SK-N-SH (cell line): Measurements from ENCODE around the gene EXOSC2. TPM values are rescaled to one million over a fixed set of nuclear protein-coding genes. Genes with fewer than 3 reads are reported as not detected.
A peak's percentile ranks its signal among the peaks of the same experiment; 100 is the strongest.

Experiments used
- CTCF ChIA-PET: fragments of 300-600, 350-600 bp; formaldehyde crosslinking; extraction: SDS; loops from one replicate; lab custom pipeline; 2021; lab: Yijun Ruan, JAX
- POLR2A ChIA-PET: fragments of 350-600 bp; sonication (Branson Sonifier 250); formaldehyde crosslinking; extraction: SDS; loops from one replicate; lab custom pipeline; 2020; ENCODE audit warnings: antibody characterized with exemption, inconsistent platforms; lab: Yijun Ruan, JAX
- DNase-seq: peaks from one replicate; pipeline ENCODE4 v3.0.0; 2012
- H2AFZ ChIP-seq: fragments of 200-600 bp; sonication (generic); 2 replicates; pipeline ENCODE4 v1.8.1; 2016; ENCODE audit warnings: antibody characterized with exemption, mild to moderate bottlenecking, low read depth
- H3F3A ChIP-seq: fragments of 200-600 bp; sonication (generic); replicated peaks from 2 replicates; pipeline ENCODE3; 2016; ENCODE audit warnings: antibody characterized with exemption, mild to moderate bottlenecking; ENCODE audit not compliant: insufficient read depth
- H3K27ac ChIP-seq, 2 experiments: fragments of 200-500 bp in 1 of 2; fragments of 200-600 bp in 1 of 2; sonication (Bioruptor generic) in 1 of 2; sonication (generic), shearing (Covaris generic) in 1 of 2; 2 replicates each; pipeline versions ENCODE4 v1.5.1 to v1.6.1; 2014 to 2016; ENCODE audit warnings: low read depth in 2 of 2, inconsistent platforms in 1 of 2, low read length in 1 of 2, mild to moderate bottlenecking in 1 of 2, mixed read lengths in 1 of 2
- H3K27me3 ChIP-seq: fragments of 200-600 bp; sonication (generic), shearing (Covaris generic); 2 replicates; pipeline ENCODE4 v1.6.1; 2016; ENCODE audit warnings: mixed run types; ENCODE audit not compliant: insufficient read depth
- H3K36me3 ChIP-seq, 2 experiments: fragments of 200-500 bp in 1 of 2; fragments of 200-600 bp in 1 of 2; sonication (Bioruptor generic) in 1 of 2; sonication (generic) in 1 of 2; replicated peaks in 1 of 2; 2 replicates each; pipeline versions ENCODE3 to v1.5.1; 2014 to 2016; ENCODE audit warnings: low read length in 1 of 2, mild to moderate bottlenecking in 1 of 2; ENCODE audit not compliant: insufficient read depth in 2 of 2, control insufficient read depth in 1 of 2
- H3K4me1 ChIP-seq, 2 experiments: fragments of 200-500 bp in 1 of 2; fragments of 200-600 bp in 1 of 2; sonication (Bioruptor generic) in 1 of 2; sonication (generic), shearing (Covaris generic) in 1 of 2; 2 replicates each; pipeline versions ENCODE4 v1.5.1 to v1.6.1; 2014 to 2016; ENCODE audit warnings: low read depth in 1 of 2, low read length in 1 of 2, mixed run types in 1 of 2; ENCODE audit not compliant: insufficient read depth in 2 of 2, control insufficient read depth in 1 of 2
- H3K4me2 ChIP-seq: fragments of 200-600 bp; sonication (generic), shearing (Covaris generic); 2 replicates; pipeline ENCODE4 v1.6.1; 2017; ENCODE audit warnings: mixed run types
- H3K4me3 ChIP-seq, 2 experiments: fragments of 200-500 bp in 1 of 2; fragments of 200-600 bp in 1 of 2; sonication (Bioruptor generic) in 1 of 2; sonication (generic), shearing (Covaris generic) in 1 of 2; 2 replicates each; pipeline versions ENCODE4 v1.5.1 to v1.8.1; 2014 to 2016; ENCODE audit warnings: low read depth in 2 of 2, inconsistent platforms in 1 of 2, low read length in 1 of 2, mild to moderate bottlenecking in 1 of 2, mixed read lengths in 1 of 2, moderate library complexity in 1 of 2
- H3K79me2 ChIP-seq: fragments of 200-600 bp; sonication (generic); 2 replicates; pipeline ENCODE4 v1.8.1; 2017; ENCODE audit warnings: mild to moderate bottlenecking; ENCODE audit not compliant: insufficient read depth
- H3K9ac ChIP-seq: fragments of 200-600 bp; sonication (generic); 2 replicates; pipeline ENCODE4 v1.6.1; 2017; ENCODE audit warnings: mixed run types
- H3K9me2 ChIP-seq: fragments of 200-600 bp; sonication (generic); 2 replicates; pipeline ENCODE4 v1.6.1; 2017; ENCODE audit warnings: mixed run types
- H3K9me3 ChIP-seq: fragments of 200-600 bp; sonication (generic); 2 replicates; pipeline ENCODE4 v1.6.1; 2017; ENCODE audit warnings: mixed run types, mild to moderate bottlenecking, moderate library complexity
- H4K20me1 ChIP-seq: fragments of 200-600 bp; sonication (generic); 2 replicates; pipeline ENCODE4 v1.6.1; 2017; ENCODE audit warnings: mild to moderate bottlenecking, mixed run types; ENCODE audit not compliant: insufficient read depth
- EZH2phosphoT487 ChIP-seq: fragments of 200-600 bp; sonication (generic); IDR thresholded peaks from 2 replicates; pipeline ENCODE4 v1.6.1; 2017; ENCODE audit warnings: low read depth, mixed run types, mild to moderate bottlenecking, antibody characterized with exemption, moderate library complexity, borderline replicate concordance
- FOSL2 ChIP-seq: IDR thresholded peaks from 2 replicates; pipeline ENCODE4 v1.4.0; 2012; ENCODE audit warnings: low read depth, mild to moderate bottlenecking, moderate library complexity, borderline replicate concordance
- FOXM1 ChIP-seq: IDR thresholded peaks from 2 replicates; pipeline ENCODE4 v1.4.0; 2012; ENCODE audit warnings: low read depth, mild to moderate bottlenecking
- GATA2 ChIP-seq: sonication (generic); formaldehyde crosslinking; IDR thresholded peaks from 2 replicates; pipeline ENCODE4 v1.5.0; 2020; ENCODE audit warnings: mild to moderate bottlenecking, missing genetic modification reagents
- JUND ChIP-seq: IDR thresholded peaks from 2 replicates; pipeline ENCODE4 v1.4.0; 2012
- NFIC ChIP-seq: IDR thresholded peaks from 2 replicates; pipeline ENCODE4 v1.4.0; 2012; ENCODE audit warnings: borderline replicate concordance
- RCOR1 ChIP-seq: fragments of 150-350 bp; IDR thresholded peaks from 2 replicates; pipeline ENCODE4 v1.6.1; 2017; ENCODE audit warnings: antibody characterized with exemption, low read length
- RFX5 ChIP-seq: IDR thresholded peaks from 2 replicates; pipeline ENCODE4 v1.6.1; 2012; ENCODE audit warnings: mild to moderate bottlenecking, improper control_type of control experiment, low read length
- RXRA ChIP-seq: IDR thresholded peaks from 2 replicates; pipeline ENCODE4 v1.4.0; 2012; ENCODE audit warnings: low read depth, mild to moderate bottlenecking, borderline replicate concordance
- TEAD4 ChIP-seq: IDR thresholded peaks from 2 replicates; pipeline ENCODE4 v1.4.0; 2012; ENCODE audit warnings: mild to moderate bottlenecking, borderline replicate concordance; ENCODE audit not compliant: insufficient read depth
- YY1 ChIP-seq: IDR thresholded peaks from 2 replicates; pipeline ENCODE4 v1.4.0; 2012; ENCODE audit warnings: low read depth, mild to moderate bottlenecking
- WGBS: methylation state at CpG from one replicate; pipeline ENCODE4 v1.1.6; 2017; ENCODE audit warnings: low lambda C conversion rate; 5-methylcytosine and 5-hydroxymethylcytosine counted together
- polyA plus RNA-seq, 3 experiments: library from polyadenylated mRNA; depleted of rRNA; stranded (reverse); fragments of >200 nt; gene quantifications; 2 replicates each; pipeline ENCODE4 v1.2.3, GENCODE V29; 2012
- TF ChIP-seq, protein P1 (sequence below): IDR thresholded peaks from 2 replicates; pipeline ENCODE4 v1.4.0; 2012; ENCODE audit warnings: low read depth, borderline replicate concordance
- TF ChIP-seq, protein P2 (sequence below): fragments of 150-350 bp; IDR thresholded peaks from 2 replicates; pipeline ENCODE4 v1.6.1; 2016; ENCODE audit warnings: mild to moderate bottlenecking, low read depth, low read length
- TF ChIP-seq, protein P3 (sequence below): IDR thresholded peaks from 2 replicates; pipeline ENCODE4; 2012

The EXOSC2 gene
- polyA plus RNA-seq, 1 of the 3 experiments (the other 2 are of a cell fraction): 28.7 TPM

DNA sequence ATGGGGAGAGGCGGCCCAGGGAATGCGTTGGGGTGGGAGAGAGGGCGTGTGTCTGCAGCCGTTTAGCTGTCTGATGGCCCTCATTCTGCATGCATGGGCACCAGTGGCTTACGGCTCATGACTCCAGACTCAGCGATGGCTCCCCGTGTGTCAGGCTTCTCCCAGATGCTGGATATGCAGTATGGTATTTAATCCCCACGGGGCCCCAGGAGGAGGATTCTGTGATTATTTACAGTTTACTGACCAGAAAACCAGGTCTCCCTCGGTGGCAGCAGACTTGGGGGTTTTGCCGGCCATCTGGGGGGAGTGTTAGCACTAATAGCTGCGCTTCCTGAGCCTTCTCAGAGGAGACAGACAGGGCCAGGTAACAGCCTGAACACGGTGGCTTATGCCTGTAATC, 24.9 kb upstream of the EXOSC2 start:
- Histone ChIP-seq H3K27me3 (peaks cover 37% of the 10 kb centered on the region), H3F3A (no peaks in the 10 kb centered on the region), H3K4me1 (peaks cover 0 to 2% of the 10 kb centered on the region in 2 experiments; a peak in 1 of 4 replicates), H2AFZ (no peak overlapping the region), H3K9me2 (no peaks in the 10 kb centered on the region), H3K79me2 (no peaks in the 10 kb centered on the region), H3K36me3 (no peaks in the 10 kb centered on the region), H4K20me1 (no peaks in the 10 kb centered on the region)
- WGBS: 80% methylated on average over 9 of the region's 12 CpGs
- ChIA-PET POLR2A (no interaction called here), CTCF (interaction anchor here (1.0 to 2.5 kb wide), 4 partner anchors 13 to 208 kb away, joined by 3 to 7 read pairs (median 4); no protein-coding TSS in a partner anchor)
- TF ChIP-seq, protein P1, sequence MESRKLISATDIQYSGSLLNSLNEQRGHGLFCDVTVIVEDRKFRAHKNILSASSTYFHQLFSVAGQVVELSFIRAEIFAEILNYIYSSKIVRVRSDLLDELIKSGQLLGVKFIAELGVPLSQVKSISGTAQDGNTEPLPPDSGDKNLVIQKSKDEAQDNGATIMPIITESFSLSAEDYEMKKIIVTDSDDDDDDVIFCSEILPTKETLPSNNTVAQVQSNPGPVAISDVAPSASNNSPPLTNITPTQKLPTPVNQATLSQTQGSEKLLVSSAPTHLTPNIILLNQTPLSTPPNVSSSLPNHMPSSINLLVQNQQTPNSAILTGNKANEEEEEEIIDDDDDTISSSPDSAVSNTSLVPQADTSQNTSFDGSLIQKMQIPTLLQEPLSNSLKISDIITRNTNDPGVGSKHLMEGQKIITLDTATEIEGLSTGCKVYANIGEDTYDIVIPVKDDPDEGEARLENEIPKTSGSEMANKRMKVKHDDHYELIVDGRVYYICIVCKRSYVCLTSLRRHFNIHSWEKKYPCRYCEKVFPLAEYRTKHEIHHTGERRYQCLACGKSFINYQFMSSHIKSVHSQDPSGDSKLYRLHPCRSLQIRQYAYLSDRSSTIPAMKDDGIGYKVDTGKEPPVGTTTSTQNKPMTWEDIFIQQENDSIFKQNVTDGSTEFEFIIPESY: no peak
- TF ChIP-seq RXRA: no peak
- TF ChIP-seq RCOR1: no peak
- TF ChIP-seq EZH2phosphoT487: no peak
- no peak for TF ChIP-seq JUND
- TF ChIP-seq RFX5: no peak
- TF ChIP-seq, all 33 proteins: peak for 0
- DNase-seq: no peak
- H3K4me3 ChIP-seq: no peak overlapping the region
- no peak overlapping the region for H3K27ac ChIP-seq
- H3K9ac ChIP-seq: no peak overlapping the region
- no peaks in the 10 kb centered on the region for H3K9me3 ChIP-seq
- H3K4me2 ChIP-seq: no peak overlapping the region

DNA sequence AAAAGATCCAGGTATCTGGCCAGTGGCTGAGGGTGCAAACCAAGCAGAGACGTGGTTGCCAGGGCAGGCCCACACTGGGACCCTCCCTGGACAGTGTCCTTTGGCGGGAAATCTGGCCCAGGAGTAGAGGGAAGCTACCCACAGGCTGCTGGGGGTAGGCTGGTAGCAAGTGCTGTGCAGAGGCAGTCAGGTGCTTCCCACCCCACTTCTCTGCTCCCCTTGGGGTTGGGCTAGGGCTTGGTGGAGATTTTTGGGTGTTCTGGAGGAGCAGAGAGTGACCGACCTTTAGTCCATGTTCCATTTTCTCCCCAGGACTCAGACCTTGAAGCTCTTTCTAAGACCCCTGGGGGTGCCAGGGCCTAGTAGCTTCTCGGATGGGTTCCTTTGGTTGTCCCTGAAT, 23.6 kb upstream of the EXOSC2 start:
- H3F3A ChIP-seq: no peaks in the 10 kb centered on the region
- H3K36me3 ChIP-seq: no peaks in the 10 kb centered on the region
- peak; percentile 14 for DNase-seq
- H4K20me1 ChIP-seq: no peaks in the 10 kb centered on the region
- no peak overlapping the region for H3K4me2 ChIP-seq
- H3K9me3 ChIP-seq: no peaks in the 10 kb centered on the region
- no peak overlapping the region for H3K9ac ChIP-seq
- POLR2A ChIA-PET: no interaction called here
- no peak overlapping the region for H3K4me3 ChIP-seq
- no peak for TF ChIP-seq GATA2
- no peak for TF ChIP-seq TEAD4
- TF ChIP-seq, protein P2, sequence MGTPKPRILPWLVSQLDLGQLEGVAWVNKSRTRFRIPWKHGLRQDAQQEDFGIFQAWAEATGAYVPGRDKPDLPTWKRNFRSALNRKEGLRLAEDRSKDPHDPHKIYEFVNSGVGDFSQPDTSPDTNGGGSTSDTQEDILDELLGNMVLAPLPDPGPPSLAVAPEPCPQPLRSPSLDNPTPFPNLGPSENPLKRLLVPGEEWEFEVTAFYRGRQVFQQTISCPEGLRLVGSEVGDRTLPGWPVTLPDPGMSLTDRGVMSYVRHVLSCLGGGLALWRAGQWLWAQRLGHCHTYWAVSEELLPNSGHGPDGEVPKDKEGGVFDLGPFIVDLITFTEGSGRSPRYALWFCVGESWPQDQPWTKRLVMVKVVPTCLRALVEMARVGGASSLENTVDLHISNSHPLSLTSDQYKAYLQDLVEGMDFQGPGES: no peak
- no peak for TF ChIP-seq RCOR1
- TF ChIP-seq NFIC: no peak
- TF ChIP-seq FOXM1: no peak
- TF ChIP-seq, protein P3, sequence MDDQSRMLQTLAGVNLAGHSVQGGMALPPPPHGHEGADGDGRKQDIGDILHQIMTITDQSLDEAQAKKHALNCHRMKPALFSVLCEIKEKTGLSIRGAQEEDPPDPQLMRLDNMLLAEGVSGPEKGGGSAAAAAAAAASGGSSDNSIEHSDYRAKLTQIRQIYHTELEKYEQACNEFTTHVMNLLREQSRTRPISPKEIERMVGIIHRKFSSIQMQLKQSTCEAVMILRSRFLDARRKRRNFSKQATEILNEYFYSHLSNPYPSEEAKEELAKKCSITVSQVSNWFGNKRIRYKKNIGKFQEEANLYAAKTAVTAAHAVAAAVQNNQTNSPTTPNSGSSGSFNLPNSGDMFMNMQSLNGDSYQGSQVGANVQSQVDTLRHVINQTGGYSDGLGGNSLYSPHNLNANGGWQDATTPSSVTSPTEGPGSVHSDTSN: no peak
- TF ChIP-seq FOSL2: no peak
- TF ChIP-seq, protein P1: no peak
- no peak for TF ChIP-seq EZH2phosphoT487
- TF ChIP-seq YY1: no peak
- TF ChIP-seq, all 33 proteins: peak for 0
- H3K27ac ChIP-seq: no peak overlapping the region
- peaks cover 24% of the 10 kb centered on the region for H3K27me3 ChIP-seq
- CTCF ChIA-PET: interaction anchor here (0.7 to 1.4 kb wide), 3 partner anchors 9 to 14 kb away, joined by 3 to 5 read pairs (median 4); no protein-coding TSS in a partner anchor
- H3K4me1 ChIP-seq: peaks cover 0 to 2% of the 10 kb centered on the region in 2 experiments; a peak in 1 of 4 replicates
- no peaks in the 10 kb centered on the region for H3K79me2 ChIP-seq
- H3K9me2 ChIP-seq: no peaks in the 10 kb centered on the region
- no peak overlapping the region for H2AFZ ChIP-seq
- WGBS: 93% methylated on average over 4 of the region's 4 CpGs
